GM18526 (cell line): ENCODE results near the gene MRPL39.

Experiments
- POLR2A ChIP-seq: IDR thresholded peaks from 3 replicates; pipeline ENCODE4 v1.6.1; 2011; ENCODE audit not compliant: insufficient read length; ENCODE audit errors: extremely low read depth

MRPL39 gene

DNA sequence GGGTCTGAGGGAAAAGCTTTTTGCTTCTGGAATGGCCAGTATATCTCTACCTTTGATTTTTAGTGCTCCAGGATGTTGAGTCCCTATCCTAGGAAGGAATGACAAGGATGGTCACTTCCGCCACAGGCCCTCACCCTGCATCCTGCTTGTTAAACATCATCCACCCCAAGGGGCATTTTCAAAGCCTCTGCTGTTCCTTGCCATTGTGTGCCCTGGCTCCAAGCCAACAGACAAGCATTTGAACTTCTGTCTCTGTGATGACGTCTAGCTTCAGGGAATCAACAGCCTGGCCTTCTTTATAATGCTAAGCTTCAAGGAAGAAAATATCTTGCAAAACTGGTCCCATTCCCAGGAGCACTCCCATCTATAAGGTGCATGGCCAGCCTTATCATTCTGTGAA, 19.5 kb upstream of the MRPL39 start:
- TF ChIP-seq POLR2A, result no peak

DNA sequence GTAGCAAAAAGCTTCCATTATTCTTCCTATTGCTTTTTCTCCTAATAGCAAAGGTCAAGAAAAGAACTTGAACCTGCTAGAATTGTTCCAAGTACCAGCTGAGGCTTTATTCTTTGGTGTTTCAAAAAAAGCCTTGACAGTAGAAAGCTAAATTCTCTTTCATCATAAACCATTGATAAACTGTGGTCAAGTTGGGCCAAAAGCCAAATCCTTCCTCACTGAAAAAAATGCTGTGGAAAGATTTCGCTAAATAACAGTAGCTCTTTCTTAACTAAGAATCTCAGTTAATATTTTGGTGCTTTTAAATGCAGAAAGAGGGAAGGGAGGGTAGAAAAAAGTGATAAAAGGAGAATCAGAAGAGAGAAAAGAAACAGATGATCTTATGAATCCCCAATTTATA, 17.8 kb upstream of the MRPL39 start:
- TF ChIP-seq POLR2A, result no peak

DNA sequence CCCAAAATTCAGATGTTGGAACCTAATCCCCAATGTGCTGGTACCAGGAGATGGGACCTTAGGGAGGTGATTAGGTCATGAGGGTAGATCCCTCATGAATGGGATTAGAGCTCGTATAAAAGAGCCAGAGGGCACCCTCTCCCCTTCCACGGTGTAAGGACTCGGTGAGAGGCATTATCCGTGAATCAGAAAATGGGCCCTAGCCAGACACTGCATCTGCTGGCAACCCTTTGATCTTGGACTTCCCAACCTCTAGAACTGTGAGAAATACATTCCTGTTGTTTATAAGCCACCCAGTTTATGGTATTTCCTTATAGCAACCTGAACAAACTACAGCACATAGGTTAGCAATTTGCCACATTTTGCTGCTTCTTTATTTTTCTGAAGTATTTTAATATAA, 17.2 kb upstream of the MRPL39 start:
- TF ChIP-seq POLR2A, result no peak

DNA sequence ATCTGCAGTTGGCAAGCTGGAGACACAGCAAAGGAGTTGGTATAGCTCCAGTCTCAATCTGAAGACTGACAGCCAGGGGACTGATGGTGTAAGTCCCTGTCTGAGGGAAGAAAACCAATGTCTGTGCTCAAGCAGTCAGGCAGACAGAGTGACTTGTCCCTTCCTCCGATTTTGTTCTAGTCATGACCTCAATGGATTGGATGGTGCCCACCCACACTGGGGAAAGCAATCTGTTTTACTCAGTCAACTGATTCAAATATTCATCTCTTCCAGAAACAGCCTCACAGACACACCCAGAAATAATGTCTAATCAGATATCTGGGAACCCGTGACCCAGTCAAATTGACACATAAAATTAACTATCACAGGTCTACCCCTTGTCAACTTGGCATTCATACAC, 11.9 kb upstream of the MRPL39 start:
- TF ChIP-seq POLR2A, result no peak

DNA sequence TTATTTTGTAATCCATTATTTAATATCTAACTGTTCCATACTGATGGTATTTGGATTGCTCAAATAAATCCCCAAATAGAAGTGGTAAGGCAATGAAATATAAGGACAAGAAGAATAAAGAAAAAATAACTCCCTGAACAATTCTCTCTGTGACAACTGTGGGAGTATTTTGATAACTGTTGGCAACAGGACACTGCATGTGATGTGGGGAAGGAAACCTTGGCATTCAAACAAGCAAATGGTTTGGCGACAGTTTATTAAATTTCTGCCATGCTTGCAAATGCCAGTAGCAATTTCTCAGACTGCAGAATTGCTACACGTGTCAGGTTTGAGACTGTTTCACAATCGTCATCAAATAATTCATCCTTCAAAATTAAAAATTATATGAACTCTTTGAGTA, 8.6 kb upstream of the MRPL39 start:
- TF ChIP-seq POLR2A, result no peak

DNA sequence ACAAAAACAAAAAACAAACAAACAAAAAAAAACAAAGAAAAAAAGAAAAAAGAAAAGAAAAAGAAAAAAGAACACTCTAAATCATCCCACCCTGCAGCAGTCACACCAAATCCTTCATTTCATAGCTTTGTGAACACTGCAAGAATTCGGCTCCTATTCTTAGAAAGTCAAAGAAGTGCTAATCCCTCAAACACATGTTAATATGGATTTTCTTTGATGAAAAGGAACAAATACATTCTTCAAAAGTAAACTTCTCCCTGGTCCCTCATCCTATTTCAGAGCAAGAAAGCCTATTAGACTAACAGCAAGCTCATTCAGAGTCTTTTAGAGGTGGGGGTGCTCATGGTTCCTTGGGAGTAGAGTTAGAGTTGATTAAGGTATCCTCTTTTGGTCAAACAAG, 7.2 kb upstream of the MRPL39 start:
- TF ChIP-seq POLR2A, result no peak

DNA sequence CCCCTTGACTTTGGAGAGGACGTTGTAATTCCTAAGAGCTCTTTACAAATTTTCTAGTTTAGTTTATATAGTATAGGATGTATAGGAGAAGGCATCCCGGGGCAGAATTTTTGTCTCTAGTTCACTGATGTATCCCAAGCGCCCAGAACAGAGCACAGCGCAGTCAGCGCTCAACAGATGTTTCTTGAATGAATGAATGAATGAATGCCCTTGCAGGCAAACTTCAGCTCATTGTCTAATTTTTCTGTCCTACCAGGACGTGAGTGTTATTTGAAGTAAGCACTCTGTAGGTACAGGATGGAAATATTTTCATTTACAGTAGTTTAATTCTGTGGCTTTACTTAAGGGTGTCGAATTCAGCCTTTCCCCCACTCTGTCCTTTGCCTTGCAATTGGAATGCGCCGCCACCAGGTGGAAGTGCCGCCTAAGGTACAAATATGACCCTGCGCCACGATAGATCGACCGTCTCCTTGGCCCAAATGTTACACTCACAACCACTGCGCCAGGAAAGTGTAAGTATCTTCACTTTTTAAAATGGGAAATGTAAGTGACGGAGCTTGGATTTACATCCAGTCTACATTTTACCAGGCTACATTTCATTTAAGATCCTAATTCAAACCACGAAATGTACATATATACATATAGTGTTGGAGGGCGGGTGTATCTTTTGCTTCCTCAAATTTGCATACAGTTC, 910 bp upstream of the MRPL39 start:
- no peak for TF ChIP-seq POLR2A

DNA sequence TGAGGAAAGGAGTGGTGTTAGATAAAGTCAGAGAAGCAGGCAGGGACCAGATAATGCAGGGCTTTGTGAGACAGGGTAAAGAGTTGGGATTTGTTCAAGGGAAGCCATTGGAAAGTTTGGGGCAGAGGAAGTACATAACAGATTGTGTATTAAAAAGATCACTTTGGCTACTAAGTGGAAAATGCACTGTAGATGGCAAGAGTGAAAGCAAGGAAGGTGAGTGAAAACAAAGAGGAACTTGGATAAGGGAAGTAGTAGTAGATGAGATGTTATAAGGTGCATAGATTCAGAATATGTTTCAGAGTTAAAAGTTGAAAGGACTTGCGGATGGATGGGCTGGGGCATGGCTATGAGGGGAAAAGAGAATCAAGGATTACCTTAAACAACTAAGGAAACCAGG, 17.4 kb downstream of the MRPL39 start:
- TF ChIP-seq POLR2A, result no peak

DNA sequence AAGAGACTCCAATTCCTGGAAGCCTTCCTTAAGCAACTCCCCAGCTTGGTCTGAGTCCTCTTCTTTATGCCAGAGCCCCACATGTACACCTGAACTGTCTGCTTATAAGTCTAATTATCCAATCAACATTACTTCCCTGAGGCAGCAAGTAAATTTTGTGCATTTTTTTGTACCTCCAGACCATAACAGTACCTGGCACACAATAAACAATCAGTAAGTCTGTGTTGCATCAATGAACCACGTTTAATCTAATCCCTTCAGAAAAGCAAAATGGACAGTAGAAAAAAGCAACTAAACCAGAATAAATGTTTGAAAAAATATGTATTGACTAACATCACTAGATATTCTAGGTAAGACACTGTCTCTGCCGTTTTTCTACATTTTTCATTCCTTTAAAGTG, 20.5 kb downstream of the MRPL39 start:
- TF ChIP-seq POLR2A, result no peak

DNA sequence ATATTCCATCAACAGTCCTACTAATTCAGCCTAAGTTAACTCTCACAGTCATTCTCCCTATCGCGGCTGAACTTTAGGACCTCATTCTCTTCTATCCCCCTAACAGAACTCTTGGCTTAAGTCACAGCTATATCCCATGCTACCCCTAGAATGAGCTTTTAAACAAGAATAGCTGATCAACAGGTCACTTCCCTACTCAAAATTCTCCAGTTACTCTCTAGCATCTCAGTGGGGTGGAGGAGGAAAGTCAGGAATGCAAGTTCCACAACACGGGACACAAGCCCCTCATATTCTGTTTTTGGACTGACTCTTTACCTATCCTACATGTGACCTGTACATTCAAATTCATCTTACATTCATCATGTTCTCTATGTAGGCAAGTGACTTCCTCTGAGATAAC, 21.0 kb downstream of the MRPL39 start:
- no peak for TF ChIP-seq POLR2A

DNA sequence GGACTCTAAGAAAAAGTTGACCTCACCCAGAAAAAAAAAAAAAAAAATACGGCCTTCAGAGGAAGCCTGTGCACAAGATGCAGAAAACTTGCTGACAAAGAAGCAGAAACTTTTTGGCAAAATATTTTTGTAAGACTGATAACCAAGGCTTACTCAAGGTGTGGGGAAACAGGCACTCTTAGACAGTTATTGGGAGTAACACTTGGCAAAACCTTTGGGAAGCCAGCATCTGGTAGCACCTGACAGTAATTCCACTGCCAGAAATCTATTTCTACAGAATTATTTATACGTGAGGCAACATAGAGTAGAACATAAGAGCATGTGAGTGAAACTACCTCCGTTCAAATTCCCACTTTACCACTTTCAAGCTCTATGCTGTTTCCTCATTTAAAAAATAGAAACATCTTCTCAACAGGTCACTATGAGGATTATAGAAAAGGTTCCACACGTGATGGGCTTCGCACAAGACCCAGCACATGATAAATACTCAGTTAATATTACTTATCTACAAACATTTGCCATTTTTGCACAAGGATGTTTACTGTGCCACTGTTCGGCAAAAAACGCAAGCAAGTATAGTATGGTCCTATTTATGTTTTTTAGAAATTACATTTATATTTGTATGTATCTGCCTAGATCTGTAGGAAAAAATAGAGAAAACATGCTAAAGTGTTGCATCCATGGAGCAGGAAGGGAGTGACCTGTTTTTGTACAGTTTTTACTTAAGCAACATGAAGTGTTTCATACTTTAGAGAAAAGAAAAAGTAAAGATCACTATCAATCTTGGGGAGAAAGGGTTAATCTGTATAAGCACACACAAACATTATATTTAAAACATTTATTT, 22.2 kb downstream of the MRPL39 start:
- TF ChIP-seq POLR2A, result no peak

DNA sequence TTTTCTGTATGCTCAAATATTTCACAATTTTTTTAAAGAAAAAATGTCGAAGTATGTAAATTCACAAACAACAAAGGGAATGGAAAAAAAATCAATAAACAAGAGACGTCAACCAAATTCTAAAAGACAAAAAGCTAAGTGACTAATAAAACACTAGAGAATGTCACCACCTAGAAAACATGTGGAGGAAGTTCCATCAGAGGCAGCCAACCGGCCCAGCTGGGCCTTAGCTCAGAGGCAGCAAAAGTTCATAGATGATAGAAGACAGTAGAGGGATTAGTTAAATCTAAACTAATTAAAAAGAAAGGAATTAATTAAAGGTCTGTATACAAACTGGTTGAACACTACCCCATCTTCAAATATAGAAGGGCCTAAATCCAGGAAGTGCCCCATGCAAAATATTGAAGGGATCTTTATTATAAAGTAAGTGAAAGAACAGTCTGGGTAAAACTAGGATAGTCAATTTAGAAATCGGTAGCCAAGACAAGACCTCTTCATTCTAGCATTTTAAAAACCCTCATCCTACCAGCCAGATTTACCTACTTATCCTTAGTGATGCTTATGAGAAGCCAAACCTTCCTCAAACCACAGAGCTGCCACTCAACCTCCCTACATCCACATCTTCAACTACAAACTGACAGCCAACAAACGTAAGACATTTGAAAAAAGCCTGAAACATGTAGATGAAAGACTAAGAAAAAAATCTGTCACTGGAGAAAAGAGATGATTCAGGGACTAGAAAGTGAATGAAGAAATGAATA, 23.7 kb downstream of the MRPL39 start:
- TF ChIP-seq POLR2A, result no peak

DNA sequence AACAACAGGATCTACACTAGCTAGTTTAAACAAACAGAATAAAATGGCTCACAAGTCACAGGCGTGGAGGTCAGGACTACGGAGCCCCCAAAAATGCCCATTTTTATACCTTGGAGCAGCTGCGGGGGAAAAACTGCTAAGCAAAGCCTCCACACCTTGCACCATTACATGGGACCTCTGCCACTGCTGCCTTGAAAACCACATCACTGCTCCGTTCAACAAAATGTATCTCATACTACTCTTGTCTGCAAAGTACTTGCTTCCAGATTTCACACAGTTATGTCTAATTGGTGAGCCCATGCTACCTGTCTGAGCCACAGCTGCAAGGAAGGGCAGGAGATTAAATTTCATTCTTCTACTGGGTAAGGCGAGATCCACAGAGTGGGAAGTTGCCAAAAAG, 24.4 kb downstream of the MRPL39 start:
- TF ChIP-seq POLR2A, result no peak

DNA sequence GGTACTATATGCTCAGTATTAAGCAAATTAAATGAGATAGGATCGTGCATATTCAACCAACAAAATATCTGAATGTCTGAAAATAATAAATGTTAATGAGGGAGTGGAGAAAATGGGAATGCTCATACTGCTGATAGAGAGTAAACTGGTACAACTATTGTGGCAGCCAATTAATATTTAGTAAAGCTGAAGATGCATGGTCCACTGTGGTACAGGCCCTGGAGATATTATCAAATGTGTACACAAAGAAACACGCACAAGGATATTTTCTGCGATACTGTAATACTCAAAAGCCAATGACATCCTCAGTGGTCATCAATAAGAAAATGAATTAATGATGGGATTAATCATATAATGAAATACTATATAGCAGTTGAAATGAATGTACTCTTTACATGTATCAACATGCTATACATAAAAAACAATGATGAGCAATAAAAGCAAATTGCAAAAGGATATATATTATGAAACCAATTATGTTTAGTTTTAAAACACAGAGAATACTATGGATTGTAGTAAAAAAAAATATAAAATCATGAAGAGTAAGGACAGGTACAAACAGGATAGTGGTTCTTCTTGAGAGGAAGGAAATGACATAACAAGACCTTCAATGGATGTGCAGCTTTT, 25.0 kb downstream of the MRPL39 start:
- TF ChIP-seq POLR2A, result no peak

DNA sequence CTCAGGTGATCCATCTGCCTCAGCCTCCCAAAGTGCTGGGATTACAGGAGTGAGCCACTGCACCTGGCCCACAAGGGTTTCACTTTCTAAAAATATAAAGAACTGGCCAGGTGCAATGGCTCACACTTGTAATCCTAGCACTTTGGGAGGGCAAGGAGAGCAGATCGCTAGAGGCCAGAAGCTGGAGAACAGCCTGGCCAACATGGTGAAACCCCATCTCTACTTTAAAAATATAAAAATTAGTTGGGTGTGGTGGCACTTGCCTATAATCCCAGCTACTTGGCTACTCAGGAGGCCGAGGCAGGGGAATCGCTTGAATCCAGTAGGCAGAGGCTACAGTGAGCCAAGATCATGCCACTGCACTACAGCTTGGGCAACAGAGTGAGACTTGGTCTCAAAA, 25.7 kb downstream of the MRPL39 start:
- no peak for TF ChIP-seq POLR2A

DNA sequence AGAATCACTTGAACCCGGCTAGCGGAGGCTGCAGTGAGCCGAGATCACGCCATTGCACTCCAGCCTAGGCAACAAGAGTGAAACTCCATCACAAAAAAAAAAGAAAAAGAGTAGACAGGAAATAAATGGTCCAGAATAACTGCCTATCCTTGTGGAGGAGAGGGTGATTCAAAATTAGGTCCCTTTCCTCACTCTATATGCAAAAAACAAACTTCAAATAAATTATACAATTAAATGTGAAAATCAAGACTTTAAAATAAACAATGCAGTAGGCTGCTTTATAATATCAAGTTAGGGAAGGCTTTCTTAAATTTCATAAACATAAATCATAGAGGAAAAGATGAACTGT, 26.4 kb downstream of the MRPL39 start:
- no peak for TF ChIP-seq POLR2A
